Thyroid gland (tissue), 4 donors: ENCODE data around the gene CSNK2A3. TPM values are rescaled to one million over a fixed set of nuclear protein-coding genes. Genes with fewer than 3 reads are reported as not detected.
"Not testable (repeated sequence)": the region's sequence is repeated elsewhere in the genome, so short reads cannot be mapped to it uniquely, and the experiment has no call there.

Experiments
- DNase-seq, 2 donors: peaks; one replicate each; pipeline ENCODE4 v3.0.0-alpha.2; 2019
- H3K27ac ChIP-seq, 3 donors: fragments of 200-600 bp; sonication (generic); 1 replicate in 2 of 3; 2 replicates in 1 of 3; pipeline ENCODE4 v1.5.1; 2016 to 2019; ENCODE audit warnings: mild to moderate bottlenecking in 1 of 3, moderate library complexity in 1 of 3
- H3K27me3 ChIP-seq: fragments of 200-600 bp; sonication (generic); one replicate; pipeline ENCODE4 v1.5.1; 2019
- H3K36me3 ChIP-seq, 2 donors: fragments of 200-600 bp; sonication (generic); one replicate each; pipeline ENCODE4 v1.5.1; 2016 to 2019
- H3K4me1 ChIP-seq, 2 donors: fragments of 200-600 bp; sonication (generic); one replicate each; pipeline ENCODE4 v1.5.1; 2017 to 2019
- H3K4me3 ChIP-seq, 3 donors: fragments of 200-600 bp; sonication (generic); replicated peaks in 1 of 3; 1 replicate in 2 of 3; 2 replicates in 1 of 3; pipeline ENCODE4 v1.5.1; 2016; ENCODE audit warnings: mild to moderate bottlenecking in 1 of 3
- H3K9me3 ChIP-seq: fragments of 200-600 bp; sonication (generic); one replicate; pipeline ENCODE4 v1.5.1; 2017
- POLR2A ChIP-seq, 2 donors: fragments of 450-650 bp; IDR thresholded peaks; one replicate each; pipeline ENCODE4 v1.6.1; 2017; ENCODE audit warnings: antibody characterized with exemption in 2 of 2, mild to moderate bottlenecking in 2 of 2, moderate library complexity in 1 of 2
- WGBS, 2 donors: methylation state at CpG; one replicate each; pipeline ENCODE4 v1.1.5; 2017; 5-methylcytosine and 5-hydroxymethylcytosine counted together
- intact Hi-C: fragments of 100-400 bp; cut with DNase I; formaldehyde crosslinking; loops from one replicate; pipeline ENCODE4 v1.15.1; 2023
- total RNA-seq, 4 donors: library from RNA; depleted of rRNA; stranded (reverse); fragments of >200 nt; gene quantifications; one replicate each; pipeline ENCODE4 v1.2.3, GENCODE V29; 2016
- TF ChIP-seq, protein P1 (sequence below), 6 experiments: fragments of 200-600 bp in 3 of 6; fragments of 450-650 bp in 3 of 6; sonication (generic) in 3 of 6; IDR thresholded peaks; one replicate each; pipeline ENCODE4 v1.5.1; 2016 to 2019; ENCODE audit warnings: antibody characterized with exemption in 6 of 6, mild to moderate bottlenecking in 2 of 6, inconsistent platforms in 1 of 6, moderate library complexity in 1 of 6

The CSNK2A3 gene
- 1 to 10 TPM; 2.8 to 9.5 (median 3.8) TPM for total RNA-seq

DNA sequence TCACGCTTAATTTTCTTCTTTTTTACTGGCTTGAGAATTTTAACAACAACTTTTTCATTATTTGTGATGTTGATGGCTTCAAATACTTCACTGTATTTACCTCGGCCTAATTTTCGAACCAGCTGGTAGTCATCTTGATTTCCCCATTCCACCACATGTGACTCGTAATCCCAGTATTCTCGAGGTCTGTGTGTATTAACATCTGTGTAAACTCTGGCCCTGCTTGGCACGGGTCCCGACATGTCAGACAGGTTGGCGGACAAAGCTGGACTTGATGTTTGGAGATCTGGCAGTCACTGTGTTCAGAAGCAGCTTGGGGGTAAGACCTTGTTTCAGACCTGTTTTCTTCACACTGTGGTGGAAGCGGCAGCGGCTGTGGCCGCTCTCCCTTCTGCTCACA lies at the start of gene CSNK2A3:
CSNK2A3 (minus strand) TSS at position 373 of the 400 bp plus-strand sequence; CDS start at position 242, 131 bp downstream.
- H3K9me3 ChIP-seq, H3K27ac ChIP-seq, H3K36me3 ChIP-seq, intact Hi-C loops, H3K4me3 ChIP-seq, DNase-seq, H3K27me3 ChIP-seq: not testable (repeated sequence)
- WGBS, 2 donors, result 84 to 92% methylated on average over 11 of the region's 11 CpGs
- H3K4me1 ChIP-seq, result peaks cover 10 to 12% of the 10 kb centered on the region in 2 donors

DNA sequence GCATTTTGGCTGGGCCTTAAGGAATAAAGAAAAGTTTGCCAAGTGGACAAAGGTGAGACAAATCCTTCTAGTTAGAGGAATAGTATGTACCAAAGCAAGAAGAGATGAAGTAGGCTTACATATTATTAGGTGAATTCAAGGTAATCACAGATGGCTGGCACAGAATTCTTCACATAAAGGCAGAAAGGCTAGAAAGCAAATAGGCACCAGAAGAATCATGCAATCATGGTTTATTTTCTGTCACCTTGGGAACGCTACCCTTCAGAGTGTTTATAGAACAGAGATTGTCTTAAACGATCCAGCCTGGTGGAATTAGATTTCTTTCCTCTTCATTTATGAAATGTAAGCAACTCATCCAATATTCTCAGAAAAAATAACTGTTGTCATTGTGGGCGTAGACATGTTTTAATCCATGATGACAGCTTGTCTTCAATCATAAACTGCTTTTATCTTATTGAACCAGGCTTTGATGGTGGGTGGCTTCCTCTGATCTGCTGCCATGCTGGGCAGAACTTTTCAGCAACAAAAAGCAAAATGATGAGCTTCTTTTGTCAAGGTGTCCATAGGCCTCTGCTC lies 49.0 kb upstream of the CSNK2A3 start:
- intact Hi-C loops, result no loop called here

DNA sequence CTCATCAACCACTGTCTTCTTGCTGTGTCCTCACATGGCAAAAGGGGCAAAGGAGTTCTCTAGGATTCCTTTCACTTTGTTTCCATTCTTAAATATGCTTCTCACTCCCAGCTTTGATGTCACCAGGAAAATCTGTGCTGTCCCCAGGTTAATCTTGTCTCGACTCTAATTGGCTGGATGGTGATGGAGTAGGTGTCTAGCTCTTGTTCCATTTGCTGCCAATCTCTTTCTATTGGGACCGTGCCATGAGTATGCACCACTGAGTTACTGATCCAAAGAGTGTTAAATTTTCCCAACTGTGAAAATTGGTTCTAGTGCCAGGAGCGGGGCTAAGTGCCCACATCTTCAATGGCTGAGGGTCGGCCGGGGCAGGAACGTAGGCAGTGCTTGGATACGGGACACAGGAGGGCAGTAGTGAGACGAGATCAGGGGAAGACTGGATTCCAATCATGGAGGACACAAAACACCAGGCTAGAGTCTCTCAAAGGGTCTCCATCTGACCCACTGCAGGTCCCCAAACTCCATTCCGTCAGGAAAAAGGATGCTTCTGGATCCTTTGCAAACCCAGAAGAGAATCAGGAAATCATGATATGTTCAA lies 47.7 kb upstream of the CSNK2A3 start:
- no peaks in the 10 kb centered on the region for H3K36me3 ChIP-seq
- DNase-seq, result no peak
- TF ChIP-seq POLR2A (IDR thresholded peaks at IDR 0.05), result no peak
- TF ChIP-seq, protein P1, sequence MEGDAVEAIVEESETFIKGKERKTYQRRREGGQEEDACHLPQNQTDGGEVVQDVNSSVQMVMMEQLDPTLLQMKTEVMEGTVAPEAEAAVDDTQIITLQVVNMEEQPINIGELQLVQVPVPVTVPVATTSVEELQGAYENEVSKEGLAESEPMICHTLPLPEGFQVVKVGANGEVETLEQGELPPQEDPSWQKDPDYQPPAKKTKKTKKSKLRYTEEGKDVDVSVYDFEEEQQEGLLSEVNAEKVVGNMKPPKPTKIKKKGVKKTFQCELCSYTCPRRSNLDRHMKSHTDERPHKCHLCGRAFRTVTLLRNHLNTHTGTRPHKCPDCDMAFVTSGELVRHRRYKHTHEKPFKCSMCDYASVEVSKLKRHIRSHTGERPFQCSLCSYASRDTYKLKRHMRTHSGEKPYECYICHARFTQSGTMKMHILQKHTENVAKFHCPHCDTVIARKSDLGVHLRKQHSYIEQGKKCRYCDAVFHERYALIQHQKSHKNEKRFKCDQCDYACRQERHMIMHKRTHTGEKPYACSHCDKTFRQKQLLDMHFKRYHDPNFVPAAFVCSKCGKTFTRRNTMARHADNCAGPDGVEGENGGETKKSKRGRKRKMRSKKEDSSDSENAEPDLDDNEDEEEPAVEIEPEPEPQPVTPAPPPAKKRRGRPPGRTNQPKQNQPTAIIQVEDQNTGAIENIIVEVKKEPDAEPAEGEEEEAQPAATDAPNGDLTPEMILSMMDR (IDR thresholded peaks at IDR 0.05), result peak in 2 of 6 experiments; percentile 20 to 35
- H3K9me3 ChIP-seq, result no peaks in the 10 kb centered on the region
- H3K4me1 ChIP-seq, result peaks cover 13% of the 10 kb centered on the region in 2 donors
- no peak overlapping the region for H3K27ac ChIP-seq
- no peak overlapping the region for H3K4me3 ChIP-seq
- WGBS, 2 donors, result 81 to 83% methylated on average over 9 of the region's 9 CpGs
- H3K27me3 ChIP-seq, result no peaks in the 10 kb centered on the region
- intact Hi-C loops, result no loop called here

More for the DNA sequence above, 49.0 kb upstream of the CSNK2A3 start:
- H3K9me3 ChIP-seq, result no peaks in the 10 kb centered on the region
- H3K27ac ChIP-seq, result no peak overlapping the region
- H3K36me3 ChIP-seq, result no peaks in the 10 kb centered on the region
- no peak overlapping the region for H3K4me3 ChIP-seq
- no peak for DNase-seq
- H3K27me3 ChIP-seq, result no peaks in the 10 kb centered on the region
- 71 to 81% methylated on average over 3 of the region's 3 CpGs for WGBS, 2 donors
- no peak for TF ChIP-seq POLR2A (IDR thresholded peaks at IDR 0.05)
- TF ChIP-seq, protein P1 (IDR thresholded peaks at IDR 0.05), result no peak
- peaks cover 22 to 25% of the 10 kb centered on the region in 2 donors for H3K4me1 ChIP-seq

DNA sequence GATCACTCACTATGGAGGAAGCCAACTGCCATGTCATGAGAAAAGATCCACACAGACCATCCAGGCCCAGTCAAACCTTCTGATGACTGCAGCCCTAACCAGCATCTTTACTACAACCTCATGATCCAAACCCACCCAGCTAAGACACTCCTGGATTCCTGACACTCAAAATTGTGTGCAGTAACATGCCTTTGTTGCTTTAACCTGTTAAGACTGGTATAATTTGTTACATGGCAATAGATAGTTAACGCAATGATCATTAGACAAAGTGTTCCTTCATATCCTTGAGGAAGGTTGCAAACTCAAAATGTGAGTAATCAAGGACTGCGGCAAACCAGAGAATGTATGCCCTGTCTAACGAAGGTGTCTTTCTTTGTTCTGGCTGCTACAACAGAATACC lies 47.1 kb upstream of the CSNK2A3 start:
- 98 to 100% methylated on average over 3 of the region's 3 CpGs for WGBS, 2 donors
- H3K4me3 ChIP-seq, result no peak overlapping the region
- DNase-seq, result no peak
- H3K4me1 ChIP-seq, result peaks cover 13% of the 10 kb centered on the region in 2 donors
- intact Hi-C loops, result no loop called here
- no peak overlapping the region for H3K27ac ChIP-seq
- TF ChIP-seq, protein P1 (IDR thresholded peaks at IDR 0.05), result no peak
- TF ChIP-seq POLR2A (IDR thresholded peaks at IDR 0.05), result no peak
- no peaks in the 10 kb centered on the region for H3K36me3 ChIP-seq
- no peaks in the 10 kb centered on the region for H3K27me3 ChIP-seq
- H3K9me3 ChIP-seq, result no peaks in the 10 kb centered on the region

DNA sequence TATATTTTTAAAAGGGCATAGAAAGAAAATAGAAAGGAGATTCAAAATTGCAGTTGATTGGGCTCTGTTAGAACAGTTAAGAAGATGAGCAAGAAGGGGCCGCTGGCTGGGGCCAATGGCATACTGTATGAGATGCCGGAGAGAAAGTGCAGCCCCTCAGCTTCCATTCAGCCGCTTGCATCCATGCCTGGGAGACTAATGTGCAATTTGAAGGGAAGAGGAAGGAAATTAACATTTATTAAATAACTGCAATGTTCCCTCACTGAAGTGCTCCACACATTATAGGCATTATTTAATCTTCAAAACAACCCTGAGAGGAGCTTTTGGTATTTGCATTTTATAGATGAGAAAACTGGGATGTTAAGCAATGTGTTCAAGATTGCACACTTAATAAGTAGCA lies 44.7 kb upstream of the CSNK2A3 start:
- H3K9me3 ChIP-seq, result no peaks in the 10 kb centered on the region
- no peaks in the 10 kb centered on the region for H3K4me1 ChIP-seq
- WGBS, 2 donors, result 95% methylated on average over 3 of the region's 3 CpGs
- no peak overlapping the region for H3K27ac ChIP-seq
- intact Hi-C loops, result no loop called here
- no peaks in the 10 kb centered on the region for H3K36me3 ChIP-seq
- no peak overlapping the region for H3K4me3 ChIP-seq
- H3K27me3 ChIP-seq, result no peaks in the 10 kb centered on the region
- no peak for DNase-seq
- TF ChIP-seq, protein P1 (IDR thresholded peaks at IDR 0.05), result no peak
- no peak for TF ChIP-seq POLR2A (IDR thresholded peaks at IDR 0.05)
